NCI-H146 treated with DMSO at 0.1 percent for 48 hours (cell line): ENCODE results near the gene LYRM4.

ENCODE experiments used
- DNase-seq: peaks from one replicate; lab custom pipeline; 2025; ENCODE audit not compliant: unreplicated experiment; lab: John Stamatoyannopoulos, UW

The LYRM4 gene

DNA sequence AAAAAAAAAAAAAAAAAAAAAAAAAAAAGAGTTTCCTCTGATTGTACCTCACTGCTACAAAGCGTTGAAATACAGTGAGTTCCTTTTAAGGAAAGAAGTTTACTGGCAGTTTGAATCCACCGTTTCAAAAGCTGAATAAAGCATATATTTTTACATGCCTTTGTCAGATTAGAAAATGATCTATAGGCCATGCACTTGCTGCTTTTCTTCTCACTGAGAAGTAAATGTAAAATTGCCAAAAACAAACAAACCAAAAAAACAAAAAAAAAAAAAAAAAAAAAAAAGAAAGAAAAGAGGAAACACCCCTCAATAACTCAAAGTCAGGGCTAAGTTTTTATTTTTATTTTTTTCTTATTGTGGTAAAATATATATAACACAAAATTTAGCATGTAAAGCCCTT lies 81.9 kb downstream of the LYRM4 start:
- no peak for DNase-seq

DNA sequence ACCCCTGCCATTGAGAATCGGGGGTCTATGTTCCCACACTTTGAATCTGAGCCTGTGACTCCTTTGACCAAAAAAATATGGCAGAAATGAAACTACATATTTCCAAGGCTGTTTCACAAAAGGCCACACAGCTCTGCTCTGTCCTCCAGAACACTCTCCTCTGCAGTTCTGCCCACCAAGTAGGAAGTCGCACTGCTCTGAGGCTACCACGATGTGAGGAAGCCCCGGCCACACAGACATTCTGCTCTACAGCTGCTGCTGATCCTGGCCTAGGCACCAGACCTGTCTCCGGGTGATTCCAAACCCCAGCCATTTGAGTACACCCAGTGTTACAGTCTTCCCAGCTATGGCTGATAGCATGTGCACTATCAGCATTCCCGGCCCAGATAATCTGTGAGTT lies 85.1 kb downstream of the LYRM4 start:
- no peak for DNase-seq

DNA sequence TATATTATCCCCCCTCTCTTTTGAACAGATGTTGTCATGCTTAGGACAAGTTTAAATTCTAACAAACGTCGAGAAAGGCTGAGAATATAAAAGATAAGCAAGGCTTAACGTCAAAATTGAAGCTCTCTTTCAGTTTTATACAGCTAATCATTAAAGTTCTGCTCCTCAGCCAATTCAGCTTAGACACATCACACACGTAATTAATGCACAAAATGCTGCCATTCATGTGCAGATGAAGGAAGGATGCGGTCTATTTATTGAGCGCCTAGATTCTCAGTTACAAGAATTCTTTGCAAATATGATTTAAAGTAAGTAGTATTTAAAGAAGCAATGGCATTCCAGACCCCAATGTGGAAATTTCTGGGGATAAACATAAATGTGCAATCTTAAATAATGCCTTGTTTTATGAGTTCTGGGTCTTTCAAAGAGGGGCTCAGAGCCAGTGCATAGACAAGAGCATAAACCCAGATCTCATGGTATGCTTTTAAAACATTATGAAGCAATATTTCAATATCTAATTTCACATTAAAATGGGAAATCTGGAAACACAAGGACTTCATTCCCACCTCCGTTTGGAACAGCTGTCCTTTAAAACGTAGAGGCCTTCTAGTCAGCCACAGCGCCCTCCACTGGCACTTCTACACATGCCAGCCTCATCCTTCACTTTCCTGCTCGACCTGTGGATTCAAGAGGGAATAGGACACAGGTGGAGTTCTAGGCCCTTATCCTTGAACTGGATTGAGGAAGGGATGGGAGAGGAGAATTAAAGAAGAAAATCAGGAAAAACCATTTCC lies 85.8 kb downstream of the LYRM4 start:
- no peak for DNase-seq

DNA sequence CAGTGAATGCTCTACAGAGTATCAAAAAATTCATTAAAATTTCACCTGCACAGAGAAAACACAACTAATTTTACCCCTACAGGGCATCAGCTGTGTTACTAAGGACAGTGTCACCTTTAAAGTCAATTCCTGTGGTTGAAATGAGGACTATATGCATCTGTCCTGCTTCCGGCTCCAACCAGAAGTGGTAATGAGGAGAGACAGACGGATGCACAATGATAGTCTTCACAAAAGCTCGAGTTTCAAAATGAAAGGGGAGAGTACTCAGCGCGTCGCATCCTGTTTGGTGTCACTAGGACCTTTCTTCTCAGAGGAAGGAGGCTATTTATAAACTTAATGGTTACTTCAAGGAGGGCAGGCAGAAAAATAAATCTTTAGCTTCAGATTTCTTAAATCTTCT lies 86.5 kb downstream of the LYRM4 start:
- no peak for DNase-seq

DNA sequence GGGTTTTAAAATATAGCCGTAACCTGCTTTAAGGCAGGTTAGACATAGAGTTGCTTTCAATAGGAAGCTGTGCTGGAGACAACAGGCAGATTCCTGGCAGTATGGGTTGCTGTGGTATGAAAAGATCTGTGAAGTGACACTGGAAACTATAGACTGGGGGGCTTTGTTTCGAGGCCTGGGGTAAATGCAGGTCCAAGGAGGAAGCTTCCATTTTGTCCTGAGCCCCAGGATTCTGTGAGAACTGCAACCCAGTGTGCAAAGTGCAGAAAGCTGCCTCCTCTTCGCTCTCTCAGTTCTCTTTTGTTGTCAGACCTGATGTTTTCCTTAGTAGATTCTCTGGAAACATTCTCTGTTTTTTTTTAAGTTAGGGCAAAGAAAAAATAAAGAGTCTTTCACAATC lies 86.9 kb downstream of the LYRM4 start:
- no peak for DNase-seq

DNA sequence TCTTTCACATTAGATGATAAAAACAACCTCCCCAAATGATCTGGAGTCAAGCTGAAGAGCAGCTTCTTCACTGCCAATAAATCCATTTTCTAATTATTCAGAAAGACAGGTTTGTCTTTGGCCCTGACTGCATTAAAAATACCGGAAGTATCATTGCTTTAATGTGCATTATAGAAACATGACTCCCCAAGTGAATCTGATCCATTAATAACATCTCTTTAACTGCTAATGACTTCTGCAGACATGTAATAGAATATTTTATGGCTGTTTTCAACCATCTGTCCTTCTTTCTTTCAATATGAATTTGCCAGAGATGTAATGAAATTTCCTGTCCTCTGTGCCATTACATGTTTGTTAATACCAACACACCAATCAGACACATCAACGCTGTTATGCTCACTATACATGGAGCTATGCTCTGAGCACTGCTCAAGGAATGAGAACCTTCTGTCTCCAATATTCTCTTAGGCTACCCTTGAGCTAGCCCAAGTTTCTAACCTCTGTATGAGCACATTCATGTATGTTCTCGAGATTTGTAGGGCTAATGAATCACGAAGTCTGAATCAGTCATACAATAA lies 87.8 kb downstream of the LYRM4 start:
- DNase-seq = no peak

DNA sequence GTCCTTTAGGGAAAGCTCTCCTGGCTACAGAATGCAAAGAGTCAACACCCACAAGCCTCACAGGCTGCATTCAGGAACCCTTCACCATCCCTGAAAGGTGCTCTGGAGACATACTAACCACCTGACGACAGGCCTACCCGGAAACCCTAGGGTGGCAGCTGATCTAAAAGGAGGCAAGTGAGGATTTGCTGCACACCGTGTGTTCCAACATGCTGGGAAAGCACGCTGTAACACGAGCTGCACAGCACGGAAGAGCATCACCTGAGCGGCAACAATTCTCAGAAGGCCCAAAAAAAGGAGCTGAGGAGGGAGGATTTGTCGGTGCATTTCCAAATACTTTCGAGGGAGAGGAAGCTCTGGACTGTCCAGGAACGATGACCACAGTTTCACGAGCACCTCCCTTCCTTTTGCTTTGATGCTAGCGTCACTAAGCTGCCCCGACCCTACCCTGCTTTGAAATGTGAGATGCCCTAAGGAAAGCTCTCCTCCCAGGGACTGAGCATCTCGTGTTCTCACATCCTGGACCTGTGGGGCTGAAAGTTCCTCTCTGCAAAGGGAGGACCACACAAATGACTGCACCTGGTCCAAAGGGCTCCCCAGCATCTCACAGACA lies 88.6 kb downstream of the LYRM4 start:
- DNase-seq = no peak

DNA sequence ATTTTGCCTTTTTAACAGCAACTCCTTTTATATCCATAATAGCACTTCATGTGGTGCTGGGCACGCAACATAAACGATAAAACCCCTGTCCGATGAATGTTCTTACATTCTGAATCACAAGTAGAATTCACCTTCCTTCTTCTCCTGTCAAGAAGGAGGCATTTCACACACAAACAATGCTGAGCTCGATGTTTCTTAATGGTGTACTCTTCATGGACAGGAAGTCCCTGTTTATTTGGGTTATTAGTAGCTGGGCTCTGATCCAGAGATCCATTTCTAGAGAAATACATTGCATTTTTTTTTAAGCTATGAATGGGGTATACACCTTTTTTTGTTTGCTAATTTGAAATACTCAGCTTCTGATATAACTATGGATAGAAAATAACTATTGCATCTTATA lies 93.2 kb downstream of the LYRM4 start:
- no peak for DNase-seq

DNA sequence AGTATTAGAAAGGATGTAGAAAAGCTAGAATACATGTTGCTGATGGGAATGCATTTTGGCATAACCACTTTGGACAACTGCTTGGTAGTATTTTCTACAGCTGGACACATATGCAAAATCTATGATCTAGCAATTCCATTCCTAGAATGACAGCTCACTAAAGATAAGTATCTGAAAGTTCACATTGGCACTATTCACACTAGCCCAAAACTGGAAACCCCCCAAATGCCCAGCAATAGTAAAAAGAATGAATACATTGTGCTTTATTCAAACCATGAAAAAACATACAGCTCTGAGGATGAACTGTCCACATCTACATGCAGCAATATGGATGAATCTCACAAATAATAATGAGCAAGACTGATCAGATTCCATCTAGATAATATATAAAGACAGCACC lies 96.7 kb downstream of the LYRM4 start:
- DNase-seq = no peak

DNA sequence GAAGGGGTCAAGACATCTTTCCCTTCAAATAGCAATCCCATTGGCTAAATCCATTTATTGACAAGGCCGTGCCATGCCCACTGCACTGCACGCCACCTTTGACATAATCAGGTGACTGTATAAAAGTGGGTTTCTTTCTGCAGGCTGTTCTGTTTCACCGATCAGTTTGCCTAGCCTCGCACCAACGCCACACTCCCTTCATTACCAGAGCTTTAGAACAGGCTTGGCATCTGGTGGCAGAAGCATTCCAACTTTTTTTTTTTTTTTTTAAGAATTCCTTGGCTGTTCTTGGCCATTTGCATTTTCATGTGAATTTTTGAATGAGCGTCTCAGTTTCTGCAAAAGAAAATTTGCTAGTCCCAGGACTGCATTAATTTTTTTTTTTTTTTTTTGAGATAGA lies 97.5 kb downstream of the LYRM4 start:
- DNase-seq = no peak

DNA sequence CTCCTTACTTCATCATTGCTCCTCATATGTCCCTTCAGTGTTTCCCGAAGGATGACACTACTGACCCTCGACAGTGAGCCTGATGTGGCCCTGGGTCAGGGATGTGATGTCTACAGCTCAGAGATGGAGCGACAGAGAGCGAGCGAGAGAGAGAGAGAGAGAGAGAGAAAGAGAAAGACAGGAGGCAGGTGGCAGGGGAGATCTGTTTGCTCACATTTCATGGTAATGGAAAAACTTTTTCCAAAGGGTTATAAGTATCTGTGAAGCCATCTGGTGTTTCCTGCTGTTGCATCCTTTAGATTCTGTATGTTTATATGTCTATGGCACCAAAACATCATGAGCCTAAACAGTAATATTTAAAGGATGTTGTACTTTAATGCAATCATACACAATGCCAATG lies 98.4 kb downstream of the LYRM4 start:
- DNase-seq = no peak

DNA sequence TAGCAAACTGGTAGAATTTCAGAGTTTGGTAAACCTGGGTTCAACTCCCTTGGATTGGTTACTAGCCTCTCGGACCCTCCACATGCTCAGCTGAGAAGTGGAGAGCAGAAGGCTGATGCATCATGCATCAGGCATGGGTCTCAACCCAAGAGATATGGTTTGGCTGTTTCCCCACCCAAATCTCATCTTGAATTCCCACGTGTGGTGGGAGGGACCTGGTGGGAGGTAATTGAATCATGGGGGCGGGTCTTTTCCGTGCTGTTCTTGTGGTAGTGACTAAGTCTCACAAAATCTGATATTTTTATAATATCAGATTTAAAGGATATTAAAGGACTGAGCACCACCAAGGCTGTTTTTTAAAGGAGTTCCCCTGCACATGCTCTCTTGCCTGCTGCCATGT lies 100.5 kb downstream of the LYRM4 start:
- DNase-seq = no peak

DNA sequence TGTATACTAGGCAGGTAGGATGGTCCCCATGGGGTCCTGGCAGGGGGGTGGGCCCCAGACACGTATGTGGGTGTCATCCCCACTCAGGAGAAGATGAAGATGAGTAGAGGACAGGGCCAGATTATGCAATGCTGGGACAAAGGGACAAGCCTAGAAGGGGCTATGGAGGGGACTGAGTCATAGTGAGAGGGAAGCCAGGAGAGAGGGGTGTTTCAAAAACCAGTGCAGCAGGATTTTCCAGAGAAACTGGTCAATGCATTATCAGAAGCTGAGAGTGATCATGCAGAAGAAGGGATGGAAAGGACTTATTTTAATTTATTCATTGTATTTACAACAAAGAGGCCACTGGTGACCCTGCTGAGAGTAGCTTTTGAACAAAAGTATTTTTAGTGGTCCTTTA lies 101.6 kb downstream of the LYRM4 start:
- DNase-seq = no peak

DNA sequence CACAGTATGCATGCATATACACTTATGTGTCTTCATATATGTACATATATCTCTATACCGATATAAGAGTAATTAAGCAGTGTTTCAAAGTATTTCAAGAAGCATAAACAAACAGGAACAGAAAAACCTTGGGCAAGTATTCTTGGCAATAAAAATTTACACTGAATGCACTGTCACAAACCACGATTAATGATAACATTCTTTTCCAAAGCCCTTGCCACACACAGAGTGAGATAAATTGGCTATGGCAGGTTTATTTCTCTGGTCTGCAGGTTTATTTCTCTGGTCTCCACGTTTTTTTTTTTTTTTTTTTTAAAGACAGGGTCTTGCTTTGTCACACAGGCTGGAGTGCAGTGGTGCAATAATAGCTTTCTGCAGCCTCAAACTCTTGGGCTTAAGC lies 102.6 kb downstream of the LYRM4 start:
- no peak for DNase-seq

DNA sequence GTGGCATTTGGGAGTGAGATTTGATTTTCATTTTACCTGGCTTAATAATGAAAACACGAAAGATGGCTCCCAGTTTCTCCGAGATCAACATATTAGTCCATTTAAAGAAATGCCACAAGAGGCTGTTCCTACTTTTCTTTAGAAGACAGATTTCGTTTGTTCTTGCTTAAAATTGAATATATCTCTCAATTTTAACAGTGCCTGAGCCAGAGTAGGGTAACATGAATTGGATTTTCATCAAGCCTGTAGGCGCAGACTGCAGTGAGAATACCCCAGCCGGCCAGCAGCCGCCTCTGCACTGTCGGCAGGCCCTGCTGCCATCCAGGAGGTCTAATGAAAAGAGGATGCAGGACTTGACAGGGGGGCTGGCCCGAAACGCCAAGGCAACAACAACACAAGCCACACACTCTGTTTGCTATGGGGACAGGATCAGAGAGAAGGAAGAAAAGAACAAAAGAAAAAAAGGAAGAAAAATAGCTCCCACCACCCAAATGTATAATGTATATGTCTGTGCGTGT lies 103.1 kb downstream of the LYRM4 start:
- no peak for DNase-seq

DNA sequence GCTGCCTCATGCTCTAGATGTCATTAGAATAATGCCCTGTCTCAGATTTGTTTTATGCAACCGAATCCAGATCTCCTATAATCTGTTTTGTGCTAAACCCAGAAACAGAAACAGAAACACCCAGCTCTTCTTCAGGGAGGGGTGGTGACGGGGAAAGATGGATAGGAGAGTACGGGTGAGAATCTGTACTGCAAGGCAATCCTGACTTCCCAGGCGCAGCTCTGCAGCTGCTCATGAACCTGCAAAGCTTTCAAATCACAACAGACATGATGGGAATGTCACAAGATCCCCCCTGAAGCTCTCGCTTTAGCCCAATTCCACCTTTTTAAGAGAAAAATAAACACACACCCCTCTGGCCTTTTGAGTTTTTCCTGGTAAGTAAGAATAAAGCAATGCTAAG lies 104.1 kb downstream of the LYRM4 start:
- DNase-seq = no peak

DNA sequence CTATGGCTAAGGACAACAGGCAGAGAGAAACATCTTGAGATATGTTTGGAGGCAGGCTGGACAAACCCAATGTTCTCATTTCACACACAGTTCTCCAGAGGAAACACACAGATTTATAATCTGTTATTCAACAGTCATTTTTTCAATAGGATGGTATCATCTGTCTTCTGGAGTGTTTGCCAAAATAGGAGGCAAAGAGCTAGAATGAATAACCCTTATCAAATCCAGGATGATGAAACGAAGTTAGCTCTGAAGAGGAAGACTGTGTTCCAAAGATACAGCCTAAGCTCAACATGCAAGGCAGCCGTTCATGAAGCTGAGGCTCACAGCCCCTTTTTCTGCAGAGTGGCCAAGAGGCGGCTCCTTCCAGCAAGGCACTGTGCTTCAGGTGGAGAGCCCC lies 104.8 kb downstream of the LYRM4 start:
- no peak for DNase-seq

DNA sequence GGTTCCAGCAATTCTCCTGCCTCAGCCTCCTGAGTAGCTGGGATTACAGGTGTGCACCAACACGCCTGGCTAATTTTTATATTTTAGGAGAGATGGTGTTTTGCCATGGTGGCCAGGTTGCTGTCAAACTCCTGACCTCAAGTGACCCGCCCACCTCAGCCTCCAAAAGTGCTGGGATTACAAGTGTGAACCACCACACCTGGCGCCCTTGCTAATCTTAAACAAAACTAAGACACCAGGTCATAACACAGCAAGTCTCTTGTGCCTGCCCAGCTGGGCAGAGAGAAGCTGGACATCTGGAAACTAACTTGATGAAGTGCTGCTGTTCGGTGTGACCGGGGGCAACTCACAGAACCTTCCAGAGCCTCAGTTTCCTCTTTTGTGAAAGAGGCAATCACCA lies 107.6 kb downstream of the LYRM4 start:
- DNase-seq = no peak

DNA sequence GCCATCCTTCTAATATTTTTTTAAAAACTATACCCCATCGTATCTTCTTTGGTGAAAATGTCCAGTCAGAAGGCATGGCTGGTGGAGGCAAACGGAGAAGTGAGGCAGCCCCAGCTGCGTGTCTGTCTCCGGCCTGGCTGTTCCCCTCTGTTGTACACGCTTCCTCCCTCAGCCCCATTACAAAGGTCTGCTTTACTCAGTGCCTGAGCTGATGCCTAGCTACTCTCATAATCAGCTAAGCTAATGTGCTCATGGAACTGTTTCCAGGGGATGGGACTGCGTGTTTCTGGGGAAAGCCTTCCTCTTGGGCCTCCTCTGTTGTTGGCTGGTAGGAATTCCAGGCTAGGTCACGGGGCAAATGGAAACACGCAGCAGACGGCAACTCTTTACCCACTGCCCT lies 108.3 kb downstream of the LYRM4 start:
- no peak for DNase-seq

DNA sequence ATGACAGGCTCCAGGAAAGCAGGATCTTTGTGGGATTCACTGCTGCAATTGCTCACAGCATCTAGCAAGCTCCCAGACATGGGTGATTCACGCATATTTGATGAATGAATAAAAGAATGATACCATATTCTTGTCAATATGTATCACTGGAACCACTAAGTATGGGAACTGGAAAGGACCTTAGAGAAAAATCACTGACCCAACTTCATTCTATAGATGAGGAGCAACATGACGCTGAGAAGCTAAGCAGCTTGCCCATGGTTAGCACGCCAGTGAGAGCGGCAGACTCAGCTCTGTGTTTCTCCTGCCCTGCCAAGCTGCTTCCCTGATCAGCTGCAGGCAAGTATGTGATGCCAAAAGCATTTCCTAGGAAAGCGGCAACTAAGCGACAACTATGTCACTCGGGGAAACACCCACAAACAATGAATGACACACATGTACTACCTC lies 108.8 kb downstream of the LYRM4 start:
- DNase-seq = no peak

DNA sequence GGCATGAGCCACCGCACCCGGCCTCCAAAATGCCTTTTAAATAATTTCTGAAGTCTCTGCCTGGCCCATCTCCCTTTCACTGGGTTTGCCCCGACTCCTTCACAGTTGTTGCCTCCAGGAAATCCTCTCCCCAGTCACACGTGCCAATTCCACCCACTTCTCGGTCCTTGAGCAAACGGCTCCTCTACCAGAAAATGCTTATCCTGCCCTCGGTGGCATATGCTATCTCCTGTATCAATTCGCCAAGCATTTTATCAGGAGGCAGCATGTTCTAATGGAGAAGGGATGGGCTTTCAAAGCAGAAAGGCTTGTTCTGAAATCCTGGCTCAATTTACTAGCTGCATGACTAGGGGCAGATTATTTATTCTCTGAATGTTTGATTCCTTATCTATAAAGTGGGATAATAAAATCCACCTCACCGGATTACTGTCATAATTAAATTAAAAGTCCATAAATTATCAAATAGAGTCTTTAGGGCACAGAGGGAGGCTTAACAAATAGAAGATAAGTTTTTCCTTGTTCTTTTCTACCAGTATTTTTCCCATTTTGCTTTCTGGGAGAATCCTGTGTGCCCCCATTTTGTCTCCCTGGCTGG lies 109.3 kb downstream of the LYRM4 start:
- DNase-seq = no peak

DNA sequence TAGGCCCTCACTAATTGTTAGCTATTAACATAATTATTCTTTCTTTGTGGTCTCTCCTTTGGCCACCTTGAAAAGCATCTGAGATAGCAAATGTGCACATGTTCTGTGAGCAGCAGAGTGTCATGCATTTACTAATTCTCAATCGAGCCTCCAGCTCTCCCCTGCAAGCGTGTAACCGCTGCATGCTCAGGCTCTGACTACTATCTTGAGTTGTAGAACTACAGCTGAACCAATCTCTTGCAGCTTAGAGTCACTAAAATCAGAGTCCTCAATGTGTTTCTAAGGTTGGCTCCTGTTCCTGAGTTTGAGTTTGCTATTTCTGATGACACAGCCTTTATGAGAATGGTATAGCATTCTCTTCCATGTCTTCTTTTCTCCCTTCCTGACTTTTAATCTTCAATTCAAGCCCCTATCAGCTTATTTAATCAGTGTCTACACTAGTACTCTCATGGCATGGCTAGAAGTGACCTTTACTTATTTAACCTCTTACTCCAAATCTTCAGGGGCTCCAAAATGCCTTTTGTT lies 110.1 kb downstream of the LYRM4 start:
- no peak for DNase-seq
